HCT116 (cell line): ENCODE data around the gene SNAI1. TPM values are rescaled to one million over a fixed set of nuclear protein-coding genes. Genes with fewer than 3 reads are reported as not detected.

Experiments used
- ATAC-seq: fragments of 200-7000 bp; cut with Tn5 transposase; 2 replicates; pipeline ENCODE4 v1.9.1; 2020; ENCODE audit warnings: mild to moderate bottlenecking, moderate library complexity
- BruUV-seq: library from RNA; stranded (reverse); fragments of 400-500 nt; replicated peaks from 2 replicates; lab custom pipeline; 2021; lab: Mats Ljungman, UMichigan
- CTCF ChIA-PET: fragments of 300-600 bp; sonication (Branson Sonifier 250); formaldehyde crosslinking; loops from one replicate; lab custom pipeline; 2021; ENCODE audit warnings: antibody characterized with exemption; lab: Charles Lee
- POLR2A ChIA-PET: fragments of 300-600, 350-600 bp; sonication (Branson Sonifier 250); formaldehyde crosslinking; loops from one replicate; lab custom pipeline; 2021; ENCODE audit warnings: antibody characterized with exemption; lab: Charles Lee
- RAD21 ChIA-PET, 2 experiments: fragments of 300-600 bp; sonication (Branson Sonifier 250); formaldehyde crosslinking; loops; one replicate each; lab custom pipeline; 2023; ENCODE audit warnings: low total read pairs in 2 of 2; ENCODE audit not compliant: uncharacterized antibody in 2 of 2, unreplicated experiment in 2 of 2, low non-redundant PET in 1 of 2; lab: Charles Lee
- DNase-seq: peaks from one replicate; pipeline ENCODE4 v3.0.0-alpha.2; 2010; ENCODE audit warnings: low read depth, low spot score
- H2AFZ ChIP-seq: fragments of 200-600 bp; shearing (Covaris generic), sonication (generic); 2 replicates; pipeline ENCODE4 v1.6.1; 2017; ENCODE audit warnings: low read depth, mixed run types, mixed read lengths, antibody characterized with exemption, low read length; ENCODE audit not compliant: poor library complexity, severe bottlenecking
- H3K27ac ChIP-seq: 2 replicates; pipeline ENCODE4 v1.5.1; 2012; ENCODE audit warnings: low read depth, low read length
- H3K27me3 ChIP-seq: fragments of 200-600 bp; sonication (generic); 2 replicates; pipeline ENCODE4 v1.6.1; 2016; ENCODE audit warnings: mixed run types, low read length, mixed read lengths; ENCODE audit not compliant: insufficient read depth
- H3K36me3 ChIP-seq, 2 experiments: fragments of 200-500 bp in 1 of 2; fragments of 200-600 bp in 1 of 2; sonication (Bioruptor generic) in 1 of 2; sonication (generic) in 1 of 2; 2 replicates each; pipeline versions ENCODE4 v1.5.1 to v1.6.1; 2014 to 2016; ENCODE audit warnings: low read length in 2 of 2, inconsistent platforms in 1 of 2, mixed read lengths in 1 of 2, mixed run types in 1 of 2; ENCODE audit not compliant: insufficient read depth in 2 of 2, control insufficient read depth in 1 of 2
- H3K4me1 ChIP-seq, 2 experiments: fragments of 200-600 bp in 1 of 2; sonication (generic) in 1 of 2; 2 replicates each; pipeline versions ENCODE4 v1.5.1 to v1.6.1; 2012 to 2017; ENCODE audit warnings: low read length in 2 of 2, inconsistent platforms in 1 of 2, mild to moderate bottlenecking in 1 of 2, mixed read lengths in 1 of 2, mixed run types in 1 of 2, moderate library complexity in 1 of 2; ENCODE audit not compliant: insufficient read depth in 2 of 2, control insufficient read depth in 1 of 2
- H3K4me2 ChIP-seq: fragments of 200-600 bp; sonication (generic); 2 replicates; pipeline ENCODE4 v1.6.1; 2017; ENCODE audit warnings: mixed run types, low read length, mixed read lengths
- H3K4me3 ChIP-seq, 2 experiments: fragments of 200-600 bp in 1 of 2; sonication (generic) in 1 of 2; replicated peaks in 1 of 2; 2 replicates each; pipeline ENCODE4 v1.5.1; 2011 to 2016; ENCODE audit warnings: low read length in 2 of 2, control low read depth in 1 of 2, low read depth in 1 of 2, mild to moderate bottlenecking in 1 of 2, mixed read lengths in 1 of 2, mixed run types in 1 of 2
- H3K79me2 ChIP-seq: fragments of 200-600 bp; sonication (generic); 2 replicates; pipeline ENCODE4 v1.6.1; 2017; ENCODE audit warnings: mild to moderate bottlenecking, mixed run types, low read length, moderate library complexity, mixed read lengths; ENCODE audit not compliant: insufficient read depth
- H3K9ac ChIP-seq: fragments of 200-600 bp; sonication (generic); 2 replicates; pipeline ENCODE4 v1.6.1; 2016; ENCODE audit warnings: low read length, mixed read lengths
- H3K9me2 ChIP-seq: fragments of 200-600 bp; sonication (generic), shearing (Covaris generic); 2 replicates; pipeline ENCODE4 v1.6.1; 2017; ENCODE audit warnings: mixed run types, mild to moderate bottlenecking, moderate library complexity; ENCODE audit not compliant: insufficient read depth
- H3K9me3 ChIP-seq, 2 experiments: fragments of 200-500 bp in 1 of 2; fragments of 200-600 bp in 1 of 2; sonication (Bioruptor generic) in 1 of 2; sonication (generic) in 1 of 2; 2 replicates each; pipeline ENCODE4 v1.6.1; 2014 to 2017; ENCODE audit warnings: low read length in 2 of 2, mixed read lengths in 2 of 2, inconsistent platforms in 1 of 2, low read depth in 1 of 2, mild to moderate bottlenecking in 1 of 2, mixed run types in 1 of 2, moderate library complexity in 1 of 2; ENCODE audit not compliant: control insufficient read depth in 1 of 2, insufficient read depth in 1 of 2
- H4K20me1 ChIP-seq: fragments of 200-600 bp; sonication (generic), shearing (Covaris generic); 2 replicates; pipeline ENCODE4 v1.6.1; 2017; ENCODE audit warnings: mixed run types, mild to moderate bottlenecking, moderate library complexity; ENCODE audit not compliant: insufficient read depth
- CBX3 ChIP-seq: IDR thresholded peaks from 2 replicates; pipeline ENCODE4 v1.6.1; 2012; ENCODE audit warnings: low read depth
- CEBPB ChIP-seq: IDR thresholded peaks from 2 replicates; pipeline ENCODE4 v1.6.1; 2012; ENCODE audit warnings: low read depth
- EGR1 ChIP-seq: IDR thresholded peaks from 2 replicates; pipeline ENCODE4 v1.6.1; 2012; ENCODE audit warnings: low read depth
- ELF1 ChIP-seq: IDR thresholded peaks from 2 replicates; pipeline ENCODE4 v1.6.1; 2012; ENCODE audit warnings: low read depth, borderline replicate concordance
- EZH2phosphoT487 ChIP-seq: fragments of 200-600 bp; IDR thresholded peaks from 2 replicates; pipeline ENCODE4 v1.6.1; 2018; ENCODE audit warnings: antibody characterized with exemption, borderline replicate concordance
- FOSL1 ChIP-seq: IDR thresholded peaks from 2 replicates; pipeline ENCODE4 v1.6.1; 2012; ENCODE audit warnings: low read depth
- JUND ChIP-seq: IDR thresholded peaks from 2 replicates; pipeline ENCODE4 v1.6.1; 2012
- RAD21 ChIP-seq: IDR thresholded peaks from 2 replicates; pipeline ENCODE4 v1.6.1; 2012; ENCODE audit warnings: low read depth, mild to moderate bottlenecking
- SP1 ChIP-seq: IDR thresholded peaks from 2 replicates; pipeline ENCODE4 v1.6.1; 2012; ENCODE audit warnings: low read depth
- SRF ChIP-seq: IDR thresholded peaks from 2 replicates; pipeline ENCODE4 v1.6.1; 2012; ENCODE audit warnings: low read depth
- TCF7L2 ChIP-seq: IDR thresholded peaks from 2 replicates; pipeline ENCODE4 v1.7.0; 2011; ENCODE audit warnings: borderline replicate concordance, inconsistent platforms; ENCODE audit not compliant: insufficient read depth, insufficient read length; ENCODE audit errors: extremely low read depth
- YY1 ChIP-seq: IDR thresholded peaks from 2 replicates; pipeline ENCODE4 v1.6.1; 2011; ENCODE audit warnings: low read length, low read depth, moderate library complexity, mild to moderate bottlenecking; ENCODE audit not compliant: insufficient replicate concordance; ENCODE audit errors: extremely low read depth
- ZFX ChIP-seq: fragments of 450-650 bp; IDR thresholded peaks from 2 replicates; pipeline ENCODE4 v1.6.1; 2017
- ZNF274 ChIP-seq: fragments of 200-500 bp; sonication (Bioruptor generic); IDR thresholded peaks from 2 replicates; pipeline ENCODE4 v1.6.1; 2014; ENCODE audit warnings: mild to moderate bottlenecking, low read depth, low read length, inconsistent platforms
- intact Hi-C: fragments of 100-400 bp; cut with micrococcal nuclease; formaldehyde crosslinking; loops from 2 replicates; pipeline ENCODE4 v1.10.0; 2022
- total RNA-seq: library from RNA; stranded (reverse); gene quantifications from one replicate; pipeline ENCODE4 v1.2.1, GENCODE V29; 2021; ENCODE audit not compliant: unreplicated experiment
- TF ChIP-seq, protein P1 (sequence below): IDR thresholded peaks from 2 replicates; pipeline ENCODE4 v1.6.1; 2012
- TF ChIP-seq, protein P2 (sequence below): IDR thresholded peaks from 2 replicates; pipeline ENCODE4 v1.6.1; 2012

SNAI1 gene
- total RNA-seq, 1 experiment from 2014 or later = 13.4 TPM

DNA sequence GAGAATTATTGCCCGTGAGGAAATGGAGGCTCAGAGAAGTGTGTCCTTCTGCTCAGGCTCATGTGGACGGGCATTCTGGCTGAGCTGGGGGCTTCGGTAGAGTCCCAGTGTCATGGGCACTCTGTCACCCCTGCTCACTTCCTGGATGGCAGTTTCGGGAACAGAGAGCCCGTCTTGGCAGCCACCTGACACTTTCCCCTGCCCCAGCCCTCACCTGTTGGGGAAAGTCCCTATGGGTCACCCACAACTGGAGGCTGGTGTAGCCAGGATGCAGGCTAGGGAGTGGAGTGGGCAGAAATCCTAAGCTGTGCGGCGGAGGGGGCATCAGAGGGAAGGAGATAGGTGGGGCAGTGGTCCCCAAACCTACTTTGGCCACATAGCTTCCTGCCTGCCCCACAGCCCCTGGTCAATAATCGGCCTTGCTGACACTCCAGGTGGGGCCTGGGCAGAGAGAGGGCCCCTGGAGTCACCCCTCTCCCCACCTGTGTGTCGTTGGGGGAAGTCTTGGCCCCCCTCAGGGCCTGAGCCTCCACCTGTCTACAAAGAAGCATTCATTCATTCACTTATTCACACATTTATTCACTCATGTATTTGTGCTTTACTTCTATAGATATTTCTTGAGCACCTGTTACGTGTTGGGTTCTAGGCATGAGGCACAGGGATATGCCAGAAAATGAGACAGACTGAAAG lies 40.5 kb downstream of the SNAI1 start (continued):
- TF ChIP-seq TCF7L2 = no peak
- TF ChIP-seq, protein P1, sequence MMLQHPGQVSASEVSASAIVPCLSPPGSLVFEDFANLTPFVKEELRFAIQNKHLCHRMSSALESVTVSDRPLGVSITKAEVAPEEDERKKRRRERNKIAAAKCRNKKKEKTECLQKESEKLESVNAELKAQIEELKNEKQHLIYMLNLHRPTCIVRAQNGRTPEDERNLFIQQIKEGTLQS = no peak
- TF ChIP-seq EZH2phosphoT487 = no peak
- no peak for TF ChIP-seq CEBPB
- no peak for TF ChIP-seq EGR1
- TF ChIP-seq ZNF274 = no peak
- no peak for TF ChIP-seq RAD21
- TF ChIP-seq SRF = no peak
- TF ChIP-seq ELF1 = no peak

DNA sequence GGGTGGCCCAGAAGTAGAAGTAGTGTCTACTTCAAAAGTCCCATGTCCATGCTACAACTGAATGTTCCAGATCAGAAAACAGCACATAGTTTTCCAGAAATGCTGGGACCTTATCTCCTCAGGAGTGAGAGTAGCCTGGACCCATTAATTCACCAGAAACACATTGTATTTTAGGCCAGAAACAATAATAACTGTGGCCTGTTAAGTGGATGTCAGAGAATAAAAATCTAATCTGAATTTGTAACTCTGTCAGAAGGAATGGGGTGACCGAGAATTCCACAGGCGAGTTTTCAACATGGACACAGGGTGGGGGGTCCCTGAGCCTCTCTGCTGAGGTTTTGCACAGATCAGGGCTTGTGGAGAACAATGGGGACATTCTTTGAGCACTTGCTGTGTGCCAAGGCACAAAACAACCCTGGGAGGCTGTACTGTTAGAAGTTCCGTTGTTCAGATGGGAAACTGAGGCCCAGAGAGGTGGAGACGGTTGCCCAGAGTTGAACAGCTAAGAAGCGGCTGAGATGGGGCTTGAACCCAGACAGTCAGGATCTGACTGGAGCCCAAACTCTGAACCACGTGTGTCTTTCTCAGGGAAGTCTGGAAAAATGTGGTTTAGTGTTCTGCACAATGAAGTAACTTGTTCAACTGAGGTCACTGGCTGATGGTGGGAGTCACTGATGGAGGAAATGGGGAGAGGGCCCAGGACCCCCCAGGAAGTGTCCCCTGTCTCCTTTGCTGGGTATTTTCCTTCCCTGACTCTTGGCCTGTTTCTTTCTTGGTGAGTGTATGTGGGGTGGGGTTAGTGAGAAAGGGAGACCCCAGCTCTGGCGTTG lies 44.2 kb downstream of the SNAI1 start:
- intact Hi-C loops = no loop called here
- Histone ChIP-seq H3K27me3 (no peaks in the 10 kb centered on the region), H3K36me3 (no peaks in the 10 kb centered on the region), H3K4me3 (no peak overlapping the region)
- no peak for ATAC-seq
- no peak for TF ChIP-seq SRF
- no peak for TF ChIP-seq ZFX
- TF ChIP-seq FOSL1 = no peak
- no peak for TF ChIP-seq JUND
- no peak for TF ChIP-seq SP1
- TF ChIP-seq, protein P1 = no peak
- TF ChIP-seq YY1 = no peak
- TF ChIP-seq, protein P2, sequence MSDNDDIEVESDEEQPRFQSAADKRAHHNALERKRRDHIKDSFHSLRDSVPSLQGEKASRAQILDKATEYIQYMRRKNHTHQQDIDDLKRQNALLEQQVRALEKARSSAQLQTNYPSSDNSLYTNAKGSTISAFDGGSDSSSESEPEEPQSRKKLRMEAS = no peak
- no peak for TF ChIP-seq CBX3
- TF ChIP-seq, all 23 proteins: peak for 0
- H3K27ac ChIP-seq = no peak overlapping the region
- H4K20me1 ChIP-seq = no peaks in the 10 kb centered on the region
- CTCF ChIA-PET = no interaction called here
- RAD21 ChIA-PET = no interaction called here
- no peak overlapping the region for H3K4me2 ChIP-seq
- POLR2A ChIA-PET = no interaction called here
- no peak overlapping the region for H3K9ac ChIP-seq
- H3K79me2 ChIP-seq = no peaks in the 10 kb centered on the region
- no peak for DNase-seq
- peaks cover 7 to 25% of the 10 kb centered on the region in 2 experiments; a peak in 3 of 4 replicates for H3K4me1 ChIP-seq
- no peaks in the 10 kb centered on the region for H3K9me2 ChIP-seq
- no TSS peak for BruUV-seq
- no peaks in the 10 kb centered on the region for H3K9me3 ChIP-seq
- no peak overlapping the region for H2AFZ ChIP-seq
